ENCODE results near the gene GNRH2. TPM values are rescaled to one million over a fixed set of nuclear protein-coding genes. Genes with fewer than 3 reads are reported as not detected.
"Not testable (repeated sequence)": the region's sequence is repeated elsewhere in the genome, so short reads cannot be mapped to it uniquely, and the experiment has no call there.

GNRH2 gene
- total RNA-seq, 1 donor from 2014 or later = 1.6 TPM

- Mint-ChIP-seq H3K9me3 (no peaks in the 10 kb centered on the region), H3K27ac (no peak overlapping the region), H3K36me3 (peaks cover 29% of the 10 kb centered on the region), H3K4me3 (no peak overlapping the region), H3K27me3 (ENCODE audit: low read depth) (no peaks in the 10 kb centered on the region), H3K4me1 (no peaks in the 10 kb centered on the region)
- no peak for DNase-seq (ENCODE audit: low spot score in 2 of 2, unreplicated experiment in 2 of 2)
- no peak for TF ChIP-seq CTCF (IDR thresholded peaks at IDR 0.05; ENCODE audit: unreplicated experiment)
Measured at GRCh38 chr20:3010985-3011723, 32.3 kb upstream of the GNRH2 start.

GRCh38 chr20:3011752-3012151 is 31.7 kb upstream of the GNRH2 start:
- DNase-seq (ENCODE audit: low spot score in 2 of 2, unreplicated experiment in 2 of 2) = no peak
- H3K27ac Mint-ChIP-seq = no peak overlapping the region
- H3K27me3 Mint-ChIP-seq (ENCODE audit: low read depth) = no peaks in the 10 kb centered on the region
- no peak for TF ChIP-seq CTCF (IDR thresholded peaks at IDR 0.05; ENCODE audit: unreplicated experiment)
- H3K9me3 Mint-ChIP-seq = no peaks in the 10 kb centered on the region
- H3K4me1 Mint-ChIP-seq = no peaks in the 10 kb centered on the region
- H3K36me3 Mint-ChIP-seq = peaks cover 32% of the 10 kb centered on the region
- no peak overlapping the region for H3K4me3 Mint-ChIP-seq

- no peak for TF ChIP-seq CTCF (IDR thresholded peaks at IDR 0.05; ENCODE audit: unreplicated experiment)
- H3K9me3 Mint-ChIP-seq = peaks cover 6% of the 10 kb centered on the region
- peaks cover 35% of the 10 kb centered on the region for H3K36me3 Mint-ChIP-seq
- no peaks in the 10 kb centered on the region for H3K27me3 Mint-ChIP-seq (ENCODE audit: low read depth)
- no peak overlapping the region for H3K27ac Mint-ChIP-seq
- no peak for DNase-seq (ENCODE audit: low spot score in 2 of 2, unreplicated experiment in 2 of 2)
- H3K4me3 Mint-ChIP-seq = no peak overlapping the region
- no peaks in the 10 kb centered on the region for H3K4me1 Mint-ChIP-seq
Measured at GRCh38 chr20:3013771-3014170, 29.7 kb upstream of the GNRH2 start.

GRCh38 chr20:3014179-3014578 is 29.2 kb upstream of the GNRH2 start:
- peaks cover 31% of the 10 kb centered on the region for H3K36me3 Mint-ChIP-seq
- no peaks in the 10 kb centered on the region for H3K27me3 Mint-ChIP-seq (ENCODE audit: low read depth)
- H3K4me1 Mint-ChIP-seq = no peaks in the 10 kb centered on the region
- DNase-seq (ENCODE audit: low spot score in 2 of 2, unreplicated experiment in 2 of 2) = no peak
- H3K4me3 Mint-ChIP-seq = no peak overlapping the region
- H3K9me3 Mint-ChIP-seq = peaks cover 6% of the 10 kb centered on the region
- H3K27ac Mint-ChIP-seq = no peak overlapping the region
- no peak for TF ChIP-seq CTCF (IDR thresholded peaks at IDR 0.05; ENCODE audit: unreplicated experiment)

- Mint-ChIP-seq H3K27me3 (ENCODE audit: low read depth) (no peaks in the 10 kb centered on the region), H3K27ac (no peak overlapping the region), H3K36me3 (peaks cover 28% of the 10 kb centered on the region), H3K4me3 (no peak overlapping the region), H3K9me3 (peaks cover 6% of the 10 kb centered on the region), H3K4me1 (no peaks in the 10 kb centered on the region)
- no peak for DNase-seq (ENCODE audit: low spot score in 2 of 2, unreplicated experiment in 2 of 2)
- no peak for TF ChIP-seq CTCF (IDR thresholded peaks at IDR 0.05; ENCODE audit: unreplicated experiment)
Measured at GRCh38 chr20:3014662-3015061, 28.8 kb upstream of the GNRH2 start.

GRCh38 chr20:3015302-3015701 is 28.1 kb upstream of the GNRH2 start:
- not testable (repeated sequence) for H3K4me1 Mint-ChIP-seq; DNase-seq (ENCODE audit: low spot score in 2 of 2, unreplicated experiment in 2 of 2); H3K27ac Mint-ChIP-seq; H3K9me3 Mint-ChIP-seq; H3K4me3 Mint-ChIP-seq; H3K27me3 Mint-ChIP-seq (ENCODE audit: low read depth)
- H3K36me3 Mint-ChIP-seq = peaks cover 31% of the 10 kb centered on the region
